Stomach (tissue), 9 donors: ENCODE data around the gene FABP6. TPM values are rescaled to one million over a fixed set of nuclear protein-coding genes. Genes with fewer than 3 reads are reported as not detected.

Experiments used
- DNase-seq, 2 donors: peaks; one replicate each; pipeline versions ENCODE4 v3.0.0 to v3.0.0-alpha.2; 2013 to 2019
- H3K27ac ChIP-seq, 5 donors: fragments of 200-600 bp in 4 of 5; sonication (generic) in 4 of 5; one replicate each; pipeline ENCODE4 v1.5.1; 2013 to 2019; ENCODE audit warnings: mild to moderate bottlenecking in 1 of 5, moderate library complexity in 1 of 5
- H3K27me3 ChIP-seq, 3 donors: fragments of 200-600 bp; sonication (generic); one replicate each; pipeline ENCODE4 v1.5.1; 2017 to 2019; ENCODE audit warnings: mixed run types in 1 of 3
- H3K36me3 ChIP-seq, 4 donors: fragments of 200-600 bp; sonication (generic); 1 replicate in 3 of 4; 2 replicates in 1 of 4; pipeline ENCODE4 v1.5.1; 2016 to 2019
- H3K4me1 ChIP-seq, 4 donors: fragments of 200-600 bp; sonication (generic); one replicate each; pipeline ENCODE4 v1.5.1; 2016 to 2019
- H3K4me3 ChIP-seq, 4 donors: fragments of 200-600 bp; sonication (generic) in 3 of 4; one replicate each; pipeline ENCODE4 v1.5.1; 2016 to 2019; ENCODE audit warnings: mild to moderate bottlenecking in 1 of 4
- H3K9me3 ChIP-seq, 4 donors: fragments of 200-600 bp; sonication (generic); one replicate each; pipeline ENCODE4 v1.5.1; 2016 to 2019
- CTCF ChIP-seq, 7 experiments: fragments of 450-650 bp in 4 of 7; fragments of 200-600 bp in 3 of 7; sonication (generic) in 3 of 7; IDR thresholded peaks; one replicate each; pipeline ENCODE4 v1.5.1; 2016 to 2019; ENCODE audit warnings: antibody characterized with exemption in 7 of 7, control low read depth in 2 of 7, mild to moderate bottlenecking in 1 of 7
- EP300 ChIP-seq: sonication (generic); formaldehyde crosslinking; IDR thresholded peaks from one replicate; pipeline ENCODE4 v1.6.1; 2017; ENCODE audit warnings: antibody characterized with exemption
- POLR2A ChIP-seq, 4 donors: fragments of 450-650 bp; IDR thresholded peaks; one replicate each; pipeline ENCODE4 v1.6.1; 2016; ENCODE audit warnings: antibody characterized with exemption in 4 of 4, control low read depth in 2 of 4, mild to moderate bottlenecking in 1 of 4, moderate library complexity in 1 of 4
- POLR2AphosphoS5 ChIP-seq, 3 donors: sonication (generic); formaldehyde crosslinking; IDR thresholded peaks; one replicate each; pipeline ENCODE4 v1.6.1; 2016; ENCODE audit warnings: antibody characterized with exemption in 3 of 3
- WGBS, 5 donors: extraction: QIAGEN DNeasy Blood & Tissue Kit in 3 of 5; methylation state at CpG; one replicate each; pipeline versions ENCODE4 v1.1.5 to v1.1.7; 2013 to 2018; 5-methylcytosine and 5-hydroxymethylcytosine counted together
- intact Hi-C: fragments of 100-400 bp; cut with DNase I; formaldehyde crosslinking; loops from one replicate; pipeline ENCODE4 v1.15.1; 2023; ENCODE audit warnings: low total_unique reads
- polyA plus RNA-seq, 3 donors: library from polyadenylated mRNA; stranded (reverse); fragments of 200-250 nt; gene quantifications; one replicate each; pipeline ENCODE4 v1.2.3, GENCODE V29; 2013
- total RNA-seq, 5 donors: library from RNA; depleted of rRNA; stranded (reverse); fragments of >200 nt; gene quantifications; one replicate each; pipeline versions ENCODE4 v1.1.0 to v1.2.3, GENCODE V29; 2014 to 2016
- donor health status: healthy with polysubstance abuse.
- donor health status: Bipolar disorder and iron deficiency.
- donor health status: healthy.

Gene FABP6
- total and polyA plus RNA-seq, 8 donors, result 0.50 to 6.1 (median 1.9) TPM; not detected in 5

- Histone ChIP-seq H3K4me1 (peaks cover 8 to 14% (median 12%) of the 10 kb centered on the region in 4 donors), H3K36me3 (no peaks in the 10 kb centered on the region), H3K27ac (no peak overlapping the region), H3K27me3 (peaks cover 0 to 3% (median 0%) of the 10 kb centered on the region in 3 donors), H3K4me3 (no peak overlapping the region), H3K9me3 (no peaks in the 10 kb centered on the region)
- WGBS, 5 donors, result 43 to 67% (median 61%) methylated on average over 3 of the region's 3 CpGs
- DNase-seq, result no peak
- intact Hi-C loops, result no loop called here
- no peak for TF ChIP-seq POLR2AphosphoS5 (IDR thresholded peaks at IDR 0.05)
- no peak for TF ChIP-seq CTCF (IDR thresholded peaks at IDR 0.05)
- no peak for TF ChIP-seq EP300
- no peak for TF ChIP-seq POLR2A (IDR thresholded peaks at IDR 0.05)
Observed at GRCh38 chr5:160185626-160186360, 43.5 kb upstream of the FABP6 start.

- Histone ChIP-seq H3K27me3 (peaks cover 0 to 3% (median 0%) of the 10 kb centered on the region in 3 donors), H3K27ac (no peak overlapping the region), H3K9me3 (no peaks in the 10 kb centered on the region), H3K36me3 (no peaks in the 10 kb centered on the region), H3K4me1 (peaks cover 8 to 14% (median 12%) of the 10 kb centered on the region in 4 donors), H3K4me3 (no peak overlapping the region)
- 73 to 90% (median 83%) methylated on average over 5 of the region's 5 CpGs for WGBS, 5 donors
- intact Hi-C loops, result no loop called here
- no peak for DNase-seq
- TF ChIP-seq EP300 (no peak), POLR2A (IDR thresholded peaks at IDR 0.05) (no peak), POLR2AphosphoS5 (IDR thresholded peaks at IDR 0.05) (no peak), CTCF (IDR thresholded peaks at IDR 0.05) (no peak)
Observed at GRCh38 chr5:160186480-160186879, 42.8 kb upstream of the FABP6 start.

GRCh38 chr5:160187091-160187490, 42.2 kb upstream of the FABP6 start:
- no peak overlapping the region for H3K27ac ChIP-seq
- peaks cover 8 to 14% (median 12%) of the 10 kb centered on the region in 4 donors for H3K4me1 ChIP-seq
- H3K27me3 ChIP-seq, result peaks cover 0 to 3% (median 0%) of the 10 kb centered on the region in 3 donors
- H3K36me3 ChIP-seq, result no peaks in the 10 kb centered on the region
- intact Hi-C loops, result no loop called here
- whole genome bisulfite sequencing, 5 donors, result 91 to 96% (median 95%) methylated on average over 5 of the region's 5 CpGs
- no peak for DNase-seq
- H3K9me3 ChIP-seq, result no peaks in the 10 kb centered on the region
- TF ChIP-seq POLR2A (IDR thresholded peaks at IDR 0.05), result no peak
- no peak for TF ChIP-seq POLR2AphosphoS5 (IDR thresholded peaks at IDR 0.05)
- no peak for TF ChIP-seq CTCF (IDR thresholded peaks at IDR 0.05)
- no peak for TF ChIP-seq EP300
- no peak overlapping the region for H3K4me3 ChIP-seq

GRCh38 chr5:160188141-160189015, 40.9 kb upstream of the FABP6 start:
- Histone ChIP-seq H3K9me3 (no peaks in the 10 kb centered on the region), H3K27me3 (peaks cover 0 to 3% (median 0%) of the 10 kb centered on the region in 3 donors), H3K4me3 (peak overlapping the region; percentile 47 to 62 (median 54)), H3K4me1 (peaks cover 8 to 14% (median 12%) of the 10 kb centered on the region in 4 donors), H3K36me3 (no peaks in the 10 kb centered on the region), H3K27ac (peak overlapping the region; percentile 70 to 83 (median 77))
- TF ChIP-seq POLR2AphosphoS5 (IDR thresholded peaks at IDR 0.05) (peak in 1 of 3 donors; percentile 47), POLR2A (IDR thresholded peaks at IDR 0.05) (no peak)
- DNase-seq, result peak; percentile 68 to 93
- intact Hi-C loops, result no loop called here
- 1 to 2% (median 1%) methylated on average over 24 to 40 of the region's 40 CpGs for WGBS, 5 donors
